ENCODE data around the gene SDK1.

GRCh38 chr7:3924277-3924676 lies 623.2 kb downstream of the SDK1 start:
- TF ChIP-seq CTCF (conservative IDR thresholded peaks at IDR 0.05; ENCODE audit: low read length) (no peak), EZH2phosphoT487 (IDR thresholded peaks at IDR 0.05; ENCODE audit: borderline replicate concordance, low read depth, low read length) (no peak)

Data from OCI-LY7 (cell line).